Calu3 (cell line): ENCODE results near the gene PDGFB. TPM values are rescaled to one million over a fixed set of nuclear protein-coding genes. Genes with fewer than 3 reads are reported as not detected.

ENCODE experiments used
- BruUV-seq: library from RNA; stranded (reverse); fragments of 400-500 nt; replicated peaks from 2 replicates; lab custom pipeline; 2021; lab: Mats Ljungman, UMichigan
- CTCF ChIA-PET: fragments of 300-600 bp; sonication (Branson Sonifier 250); formaldehyde crosslinking; loops from one replicate; lab custom pipeline; 2022; ENCODE audit warnings: antibody characterized with exemption; lab: Charles Lee
- DNase-seq: peaks from one replicate; pipeline ENCODE4 v3.0.0; 2022
- H3K27ac Mint-ChIP-seq: one replicate; pipeline ENCODE4 v1.8.0; 2022; ENCODE audit warnings: mixed read lengths; ENCODE audit not compliant: unreplicated experiment
- H3K27me3 Mint-ChIP-seq: one replicate; pipeline ENCODE4 v1.8.0; 2022; ENCODE audit warnings: mixed read lengths; ENCODE audit not compliant: unreplicated experiment
- H3K36me3 Mint-ChIP-seq: one replicate; pipeline ENCODE4 v1.8.0; 2022; ENCODE audit warnings: mild to moderate bottlenecking, moderate library complexity, mixed read lengths; ENCODE audit not compliant: insufficient read depth, unreplicated experiment
- H3K4me1 Mint-ChIP-seq: one replicate; pipeline ENCODE4 v1.8.0; 2022; ENCODE audit warnings: mild to moderate bottlenecking, low read depth, mixed read lengths; ENCODE audit not compliant: unreplicated experiment
- H3K4me3 Mint-ChIP-seq: one replicate; pipeline ENCODE4 v1.8.0; 2022; ENCODE audit warnings: mild to moderate bottlenecking, low read depth, moderate library complexity, mixed read lengths; ENCODE audit not compliant: unreplicated experiment
- H3K9me3 Mint-ChIP-seq: one replicate; pipeline ENCODE4 v1.8.0; 2022; ENCODE audit warnings: low read depth, mixed read lengths; ENCODE audit not compliant: unreplicated experiment
- CTCF ChIP-seq: fragments of 200-600 bp; IDR thresholded peaks from one replicate; pipeline ENCODE4 v1.8.0; 2022; ENCODE audit warnings: antibody characterized with exemption; ENCODE audit not compliant: unreplicated experiment
- intact Hi-C: fragments of 100-400 bp; cut with micrococcal nuclease; formaldehyde crosslinking; loops from one replicate; pipeline ENCODE4 v1.10.0; 2022; ENCODE audit not compliant: unreplicated experiment
- total RNA-seq: library from RNA; stranded (reverse); gene quantifications from 2 replicates; pipeline ENCODE4 v1.2.3, GENCODE V29; 2022

Gene PDGFB
- total RNA-seq, 1 experiment from 2014 or later: 25.9 TPM

GRCh38 chr22:39280250-39280649 lies 35.5 kb upstream of the PDGFB start:
- intact Hi-C loops: no loop called here
- CTCF ChIA-PET: no interaction called here
- DNase-seq: no peak
- Mint-ChIP-seq H3K27me3 (no peaks in the 10 kb centered on the region), H3K4me1 (peaks cover 26% of the 10 kb centered on the region), H3K27ac (no peak overlapping the region), H3K36me3 (peaks cover 12% of the 10 kb centered on the region), H3K9me3 (no peaks in the 10 kb centered on the region), H3K4me3 (no peak overlapping the region)
- TF ChIP-seq CTCF: no peak
- no TSS peak for BruUV-seq

- no TSS peak for BruUV-seq
- no peaks in the 10 kb centered on the region for H3K27me3 Mint-ChIP-seq
- CTCF ChIA-PET: no interaction called here
- no peak overlapping the region for H3K4me3 Mint-ChIP-seq
- no peak for TF ChIP-seq CTCF
- DNase-seq: no peak
- H3K4me1 Mint-ChIP-seq: peaks cover 21% of the 10 kb centered on the region
- H3K27ac Mint-ChIP-seq: no peak overlapping the region
- no peaks in the 10 kb centered on the region for H3K9me3 Mint-ChIP-seq
- intact Hi-C loops: no loop called here
- H3K36me3 Mint-ChIP-seq: peaks cover 12% of the 10 kb centered on the region
These were observed 34.5 kb upstream of the PDGFB start for GRCh38 chr22:39279170-39279850.

- no peak for TF ChIP-seq CTCF
- no peak overlapping the region for H3K4me3 Mint-ChIP-seq
- CTCF ChIA-PET: interaction anchor here (1.5 kb wide), 1 partner anchor 25 kb away, joined by 9 read pairs; no protein-coding TSS in a partner anchor
- H3K4me1 Mint-ChIP-seq: peaks cover 8% of the 10 kb centered on the region
- intact Hi-C loops: no loop called here
- no TSS peak for BruUV-seq
- no peak for DNase-seq
- H3K9me3 Mint-ChIP-seq: no peaks in the 10 kb centered on the region
- no peaks in the 10 kb centered on the region for H3K27me3 Mint-ChIP-seq
- H3K27ac Mint-ChIP-seq: no peak overlapping the region
- peaks cover 5% of the 10 kb centered on the region for H3K36me3 Mint-ChIP-seq
These were observed 33.3 kb upstream of the PDGFB start for GRCh38 chr22:39278040-39278439.

- Mint-ChIP-seq H3K27ac (no peak overlapping the region), H3K36me3 (no peaks in the 10 kb centered on the region), H3K4me3 (no peak overlapping the region), H3K27me3 (no peaks in the 10 kb centered on the region), H3K9me3 (no peaks in the 10 kb centered on the region), H3K4me1 (no peaks in the 10 kb centered on the region)
- BruUV-seq: no TSS peak
- CTCF ChIA-PET: interaction anchor here (1.5 kb wide), 1 partner anchor 24 kb away, joined by 9 read pairs; no protein-coding TSS in a partner anchor
- no peak for DNase-seq
- TF ChIP-seq CTCF: no peak
- intact Hi-C loops: no loop called here
These were observed 32.4 kb upstream of the PDGFB start for GRCh38 chr22:39277142-39277607.
